Activated CD8-positive, alpha-beta memory T cell treated with anti-CD3 and anti-CD28 coated beads for 4 hours (primary cell): ENCODE measurements around the gene MAGT1.
"Not testable (repeated sequence)": the region's sequence is repeated elsewhere in the genome, so short reads cannot be mapped to it uniquely, and the experiment has no call there.

Experiments used
- DNase-seq, 2 donors: peaks; one replicate each; pipeline ENCODE4 v3.0.0-alpha.2; 2020; ENCODE audit warnings: low read depth in 2 of 2

MAGT1 gene

GRCh38 chrX:77894921-77895886, at the start of gene MAGT1:
TSS of gene MAGT1 (minus strand) at chrX:77895435. CDS start at chrX:77895410, 25 bp downstream.
- peak; percentile 76 to 87 for DNase-seq

DNA sequence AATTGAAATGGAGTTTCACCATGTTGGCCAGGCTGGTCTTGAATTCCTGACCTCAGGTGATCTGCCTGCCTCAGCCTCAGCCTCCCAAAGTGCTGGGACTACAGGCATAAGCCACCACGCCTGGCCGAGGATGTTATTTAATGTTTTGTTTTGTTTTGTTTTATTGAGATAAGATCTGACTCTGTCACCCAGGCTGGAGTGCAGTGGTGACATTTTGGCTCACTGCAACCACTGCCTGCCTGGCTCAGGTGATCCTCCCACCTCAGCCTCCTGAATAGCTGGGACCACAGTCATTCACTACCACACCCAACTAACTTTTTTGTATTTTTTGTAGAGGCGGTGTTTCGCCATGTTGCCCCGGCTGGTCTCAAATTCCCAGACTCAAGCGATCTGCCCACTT, 49.8 kb upstream of the MAGT1 start:
- DNase-seq = not testable (repeated sequence)

DNA sequence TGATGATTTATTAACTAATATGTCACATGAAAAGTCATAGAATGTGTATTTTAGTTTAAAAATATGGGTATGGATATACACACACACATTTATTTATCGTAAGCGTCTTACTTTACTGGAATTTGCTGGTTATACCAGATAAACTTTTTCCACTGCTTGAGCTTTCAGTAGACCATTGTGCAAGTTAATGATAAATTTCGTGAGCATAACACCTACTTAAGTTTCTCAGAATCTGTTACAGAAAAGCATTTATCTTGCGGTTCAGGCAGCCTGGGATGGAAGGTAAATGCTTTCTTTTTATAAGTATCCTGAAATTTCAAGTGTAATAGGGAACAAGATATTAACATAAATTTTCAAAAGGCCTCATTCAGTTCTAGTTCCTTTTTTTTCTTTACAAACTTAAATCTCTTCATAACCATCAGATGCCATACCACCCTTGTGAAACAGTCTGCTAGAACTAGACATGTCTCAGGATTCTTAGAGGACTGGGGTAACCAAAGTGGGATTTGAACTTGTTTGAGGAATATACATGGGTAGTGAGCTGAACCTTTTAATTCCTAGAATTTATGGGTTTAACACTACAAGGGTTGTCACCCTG, 42.9 kb upstream of the MAGT1 start:
- DNase-seq = no peak

DNA sequence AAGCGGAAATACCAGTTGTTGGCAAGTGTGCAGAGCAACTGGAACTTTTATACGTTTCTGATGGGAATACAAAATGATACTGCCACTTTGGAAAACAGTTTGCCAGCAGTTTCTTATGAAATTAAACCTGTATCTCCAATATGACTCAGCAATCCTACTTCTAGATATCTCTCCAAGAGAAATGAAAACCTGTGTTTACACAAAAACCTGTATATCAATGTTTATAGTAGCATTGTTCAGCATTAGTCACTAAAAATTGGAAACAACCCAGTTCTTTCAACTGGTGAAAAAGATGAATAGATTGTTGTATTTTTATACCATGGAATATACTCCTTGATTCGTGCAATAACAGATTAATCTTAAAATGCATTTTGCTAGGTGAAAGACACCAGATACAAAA, 42.1 kb upstream of the MAGT1 start:
- DNase-seq = no peak

GRCh38 chrX:77936299-77936698, 41.1 kb upstream of the MAGT1 start:
- DNase-seq = no peak

GRCh38 chrX:77935886-77936285, 40.7 kb upstream of the MAGT1 start:
- no peak for DNase-seq

DNA sequence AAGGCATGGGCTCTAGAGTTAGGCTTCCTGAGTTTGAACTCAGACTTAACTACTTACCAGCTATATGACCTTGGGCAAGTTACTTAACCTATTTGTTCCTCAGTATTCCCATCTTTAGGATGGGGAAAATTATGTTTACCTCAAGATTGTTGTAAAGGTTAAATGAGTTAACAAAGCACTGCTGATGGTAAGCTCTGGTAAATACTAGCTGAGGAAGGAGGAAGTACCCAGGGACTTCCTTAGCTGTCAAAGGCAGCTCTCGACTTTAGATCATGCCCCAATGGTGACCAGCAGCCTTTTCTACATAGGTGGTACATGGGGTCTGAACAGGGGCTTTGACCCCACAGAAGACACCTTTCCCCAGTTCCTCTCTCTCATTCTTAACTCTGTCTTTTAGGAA, 35.3 kb upstream of the MAGT1 start:
- no peak for DNase-seq

- DNase-seq = no peak
Observed at GRCh38 chrX:77925764-77926163, 30.5 kb upstream of the MAGT1 start.

- DNase-seq = no peak
Observed at GRCh38 chrX:77924320-77924859, 29.2 kb upstream of the MAGT1 start.

GRCh38 chrX:77922787-77923186, 27.6 kb upstream of the MAGT1 start:
- no peak for DNase-seq

DNA sequence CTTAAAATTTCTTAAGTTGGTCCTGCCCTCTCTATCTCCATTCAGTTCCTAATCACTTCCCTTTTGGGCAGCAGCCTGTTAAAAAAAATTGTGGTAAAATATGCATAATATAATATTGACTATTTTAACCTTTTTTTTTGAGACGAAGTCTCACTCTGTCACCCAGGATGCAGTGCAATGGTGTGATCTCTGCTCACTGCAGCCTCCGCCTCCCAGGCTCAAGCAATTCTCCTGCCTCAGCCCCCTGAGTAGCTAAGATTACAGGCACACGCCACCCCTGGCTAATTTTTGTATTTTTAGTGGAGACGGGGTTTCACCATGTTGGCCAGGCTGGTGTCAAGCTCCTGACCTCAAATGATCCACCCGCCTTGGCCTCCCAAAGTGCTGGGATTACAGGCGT, 24.1 kb upstream of the MAGT1 start:
- not testable (repeated sequence) for DNase-seq

DNA sequence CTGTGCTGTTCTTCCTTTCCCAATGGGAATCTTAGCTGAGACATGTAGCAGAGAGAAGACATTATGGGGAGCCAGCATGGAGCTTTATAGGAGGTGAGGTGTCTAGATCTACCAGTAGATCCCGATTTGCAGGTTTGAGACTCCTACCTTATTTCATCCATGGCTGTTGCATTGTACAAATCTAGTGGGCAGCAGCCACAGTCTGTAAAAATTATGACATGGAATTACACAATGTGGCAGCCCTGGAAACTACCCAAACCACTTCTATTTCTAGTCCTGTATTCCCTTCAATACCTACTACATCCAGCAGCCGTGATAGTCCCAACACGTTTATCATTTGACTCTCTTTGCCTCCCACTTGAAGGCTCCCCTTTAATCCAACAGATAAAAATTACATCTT, 23.3 kb upstream of the MAGT1 start:
- no peak for DNase-seq

- DNase-seq = no peak
Observed at GRCh38 chrX:77917294-77917933, 22.2 kb upstream of the MAGT1 start.

DNA sequence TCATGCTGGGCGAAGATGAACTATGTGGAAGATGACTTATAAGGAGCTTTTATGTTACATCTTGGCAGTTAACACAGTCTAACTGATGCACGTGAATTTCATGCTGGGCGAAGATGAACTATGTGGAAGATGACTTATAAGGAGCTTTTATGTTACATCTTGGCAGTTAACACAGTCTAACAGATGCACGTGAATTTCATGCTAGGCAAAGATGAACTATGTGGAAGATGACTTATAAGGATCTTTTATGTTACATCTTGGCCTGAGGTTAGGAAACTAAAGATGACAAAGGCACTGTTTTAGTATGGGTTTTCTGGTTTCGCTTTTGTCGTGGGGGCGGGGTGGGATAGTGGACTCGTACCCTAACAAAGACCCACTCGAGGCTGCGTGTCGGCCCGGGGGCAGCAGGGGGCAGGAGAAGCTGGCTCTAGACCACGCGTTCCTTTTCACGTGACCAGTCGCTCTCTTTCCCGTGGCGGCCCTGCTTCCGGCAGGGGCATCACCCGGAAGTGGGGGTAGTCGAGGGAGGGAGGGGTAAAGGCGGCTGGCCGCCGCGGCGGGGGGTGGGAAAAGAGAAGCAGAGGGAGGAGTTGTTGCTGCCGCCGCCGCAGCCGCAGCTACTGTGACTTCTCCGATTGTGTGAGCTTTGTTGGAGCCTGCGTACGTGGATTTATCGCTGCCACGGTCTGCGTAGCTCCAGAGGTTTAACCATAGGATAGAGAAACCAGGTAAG, 15.0 kb upstream of the MAGT1 start, which contains the start of gene ATP7A:
Gene ATP7A, plus strand, starts transcription at position 586 of the 733 bp plus-strand sequence. CDS start 60,949 bp downstream, outside the sequence.
- peak; percentile 87 to 91 for DNase-seq

DNA sequence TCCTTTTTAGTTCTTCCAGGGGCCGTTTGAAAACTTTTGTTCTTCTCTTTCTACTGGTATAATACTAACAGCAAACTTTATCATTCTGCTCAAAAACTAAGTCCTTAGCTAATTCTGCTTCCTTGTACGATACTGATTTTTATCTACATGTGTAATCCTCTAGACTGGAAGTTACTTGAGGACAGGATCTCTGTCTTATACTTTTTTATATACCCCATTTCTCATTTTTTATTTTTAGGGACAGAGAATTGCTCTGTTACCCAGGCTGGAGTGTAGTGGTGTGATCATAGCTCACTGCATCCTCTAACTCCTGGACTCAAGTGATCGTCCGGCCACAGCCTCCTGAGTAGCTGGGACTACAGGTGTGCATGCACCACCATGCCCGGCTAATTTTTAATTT, 6.3 kb upstream of the MAGT1 start:
- no peak for DNase-seq

DNA sequence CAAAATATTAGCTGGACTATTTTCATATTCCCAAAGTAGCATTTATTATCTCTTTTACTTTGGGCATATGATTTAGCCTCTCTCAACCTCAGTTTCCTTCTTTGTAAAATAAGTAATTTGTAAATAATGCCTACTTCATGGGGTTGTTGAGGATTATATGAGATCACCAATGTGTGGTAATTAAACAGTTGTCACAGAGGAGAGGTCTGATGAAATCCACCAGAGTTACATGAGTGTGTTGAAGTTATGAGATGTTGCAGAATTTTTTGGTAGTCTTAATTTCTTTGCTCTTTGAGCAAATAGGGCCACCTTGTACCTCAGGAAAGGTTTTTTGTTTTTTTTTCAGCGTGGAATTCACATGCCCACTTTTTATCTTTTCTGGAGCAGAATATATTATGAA, 5.5 kb upstream of the MAGT1 start:
- DNase-seq = no peak

- peak; percentile 11 to 42 for DNase-seq
Observed at GRCh38 chrX:77899081-77899828, 4.0 kb upstream of the MAGT1 start, which contains the start of gene COX7B. TSS of gene COX7B (plus strand) at chrX:77899468. CDS start at chrX:77899554, 86 bp downstream.

- no peak for DNase-seq
Observed at GRCh38 chrX:77893713-77894112, 1.5 kb downstream of the MAGT1 start.

GRCh38 chrX:77892887-77893286, 2.3 kb downstream of the MAGT1 start:
- DNase-seq = no peak

DNA sequence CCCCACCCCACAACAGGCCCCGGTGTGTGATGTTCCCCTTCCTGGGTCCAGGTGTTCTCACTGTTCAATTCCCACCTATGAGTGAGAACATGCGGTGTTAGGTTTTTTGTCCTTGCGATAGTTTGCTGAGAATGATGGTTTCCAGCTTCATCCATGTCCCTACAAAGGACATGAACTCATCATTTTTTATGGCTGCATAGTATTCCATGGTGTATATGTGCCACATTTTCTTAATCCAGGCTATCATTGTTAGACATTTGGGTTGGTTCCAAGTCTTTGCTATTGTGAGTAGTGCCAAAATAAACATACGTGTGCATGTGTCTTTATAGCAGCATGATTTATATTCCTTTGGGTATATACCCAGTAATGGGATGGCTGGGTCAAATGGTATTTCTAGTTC, 13.8 kb downstream of the MAGT1 start:
- not testable (repeated sequence) for DNase-seq

GRCh38 chrX:77875372-77875771, 19.9 kb downstream of the MAGT1 start:
- DNase-seq = no peak
